Epidermal melanocyte (primary cell): ENCODE data around the gene FREM3.
"Not testable (repeated sequence)": the region's sequence is repeated elsewhere in the genome, so short reads cannot be mapped to it uniquely, and the experiment has no call there.

ENCODE experiments used
- DNase-seq: peaks from one replicate; pipeline ENCODE4 v3.0.0; 2011; ENCODE audit warnings: low spot score; ENCODE audit not compliant: insufficient read length

Gene FREM3

GRCh38 chr4:143700416-143701352, at the start of gene FREM3:
TSS of gene FREM3 (minus strand) at chr4:143700675. CDS start at chr4:143700675, 0 bp downstream.
- no peak for DNase-seq

- DNase-seq = no peak
Observed at GRCh38 chr4:143745874-143746273, 45.4 kb upstream of the FREM3 start.

- no peak for DNase-seq
Observed at GRCh38 chr4:143743591-143743990, 43.1 kb upstream of the FREM3 start.

- DNase-seq = no peak
Observed at GRCh38 chr4:143742834-143743233, 42.4 kb upstream of the FREM3 start.

GRCh38 chr4:143736861-143737260, 36.4 kb upstream of the FREM3 start:
- DNase-seq = no peak

- not testable (repeated sequence) for DNase-seq
Observed at GRCh38 chr4:143736061-143736460, 35.6 kb upstream of the FREM3 start.

- DNase-seq = no peak
Observed at GRCh38 chr4:143728166-143728565, 27.7 kb upstream of the FREM3 start.

GRCh38 chr4:143726714-143727113, 26.2 kb upstream of the FREM3 start:
- DNase-seq = no peak

- DNase-seq = no peak
Observed at GRCh38 chr4:143721317-143721716, 20.8 kb upstream of the FREM3 start.

- DNase-seq = not testable (repeated sequence)
Observed at GRCh38 chr4:143718748-143719147, 18.3 kb upstream of the FREM3 start.

- no peak for DNase-seq
Observed at GRCh38 chr4:143713955-143714625, 13.6 kb upstream of the FREM3 start.

GRCh38 chr4:143713553-143713952, 13.1 kb upstream of the FREM3 start:
- DNase-seq = no peak

GRCh38 chr4:143712155-143712550, 11.7 kb upstream of the FREM3 start:
- no peak for DNase-seq

GRCh38 chr4:143711543-143712154, 11.2 kb upstream of the FREM3 start:
- DNase-seq = no peak

GRCh38 chr4:143701365-143701764, 890 bp upstream of the FREM3 start:
- DNase-seq = no peak

- DNase-seq = no peak
Observed at GRCh38 chr4:143700046-143700415, 444 bp downstream of the FREM3 start.

GRCh38 chr4:143699331-143700045, 987 bp downstream of the FREM3 start:
- DNase-seq = no peak

GRCh38 chr4:143693856-143694255, 6.6 kb downstream of the FREM3 start:
- DNase-seq = no peak

GRCh38 chr4:143692241-143692640, 8.2 kb downstream of the FREM3 start:
- DNase-seq = no peak

GRCh38 chr4:143679434-143679833, 21.0 kb downstream of the FREM3 start:
- DNase-seq = no peak

GRCh38 chr4:143673629-143674028, 26.8 kb downstream of the FREM3 start:
- not testable (repeated sequence) for DNase-seq
